ENCODE measurements around the gene SIGLECL1. TPM values are rescaled to one million over a fixed set of nuclear protein-coding genes. Genes with fewer than 3 reads are reported as not detected.

SIGLECL1 gene
- total RNA-seq, 2 experiments from 2014 or later: not detected

- H3K4me3 Mint-ChIP-seq: no peak overlapping the region
- no peak for DNase-seq
- H3K4me1 Mint-ChIP-seq: no peaks in the 10 kb centered on the region
- no peaks in the 10 kb centered on the region for H3K36me3 Mint-ChIP-seq
- H3K27ac Mint-ChIP-seq: no peak overlapping the region
- peaks cover 35% of the 10 kb centered on the region for H3K27me3 Mint-ChIP-seq
- H3K9me3 Mint-ChIP-seq: peaks cover 10% of the 10 kb centered on the region
Measured at GRCh38 chr19:51301266-51301665, 50.4 kb downstream of the SIGLECL1 start.

GRCh38 chr19:51305479-51305878 lies 54.6 kb downstream of the SIGLECL1 start:
- no peaks in the 10 kb centered on the region for H3K4me1 Mint-ChIP-seq
- no peak overlapping the region for H3K4me3 Mint-ChIP-seq
- H3K9me3 Mint-ChIP-seq: peaks cover 26% of the 10 kb centered on the region
- H3K27me3 Mint-ChIP-seq: peaks cover 60% of the 10 kb centered on the region
- H3K36me3 Mint-ChIP-seq: no peaks in the 10 kb centered on the region
- DNase-seq: no peak
- no peak overlapping the region for H3K27ac Mint-ChIP-seq

- no peak within 1 kb of the TSS for H3K27ac Mint-ChIP-seq
- peaks cover 17% of the 10 kb centered on the region for H3K9me3 Mint-ChIP-seq
- no peaks in the 10 kb centered on the region for H3K4me1 Mint-ChIP-seq
- H3K27me3 Mint-ChIP-seq: peaks cover 64% of the 10 kb centered on the region
- DNase-seq: no peak
- H3K36me3 Mint-ChIP-seq: no peaks in the 10 kb centered on the region
- H3K4me3 Mint-ChIP-seq: no peak within 1 kb of the TSS
Measured at GRCh38 chr19:51311351-51312257, 60.7 kb downstream of the SIGLECL1 start, which contains the start of gene IGLON5. Gene IGLON5 (plus strand): TSS chr19:51311644. CDS start chr19:51311848, 204 bp downstream.

GRCh38 chr19:51316688-51317087 lies 65.8 kb downstream of the SIGLECL1 start:
- peaks cover 43% of the 10 kb centered on the region for H3K27me3 Mint-ChIP-seq
- H3K4me3 Mint-ChIP-seq: no peak overlapping the region
- no peak overlapping the region for H3K27ac Mint-ChIP-seq
- H3K4me1 Mint-ChIP-seq: no peaks in the 10 kb centered on the region
- DNase-seq: no peak
- H3K36me3 Mint-ChIP-seq: no peaks in the 10 kb centered on the region
- H3K9me3 Mint-ChIP-seq: peaks cover 2% of the 10 kb centered on the region

- Mint-ChIP-seq H3K27me3 (peaks cover 39% of the 10 kb centered on the region), H3K4me3 (no peak overlapping the region)
Measured at GRCh38 chr19:51317376-51317775, 66.5 kb downstream of the SIGLECL1 start.

GRCh38 chr19:51317968-51318367 lies 67.1 kb downstream of the SIGLECL1 start:
- no peak overlapping the region for H3K27ac Mint-ChIP-seq
- DNase-seq: no peak
- H3K36me3 Mint-ChIP-seq: no peaks in the 10 kb centered on the region
- H3K4me1 Mint-ChIP-seq: no peaks in the 10 kb centered on the region
- peaks cover 2% of the 10 kb centered on the region for H3K9me3 Mint-ChIP-seq
- H3K4me3 Mint-ChIP-seq: no peak overlapping the region
- peaks cover 40% of the 10 kb centered on the region for H3K27me3 Mint-ChIP-seq

More at GRCh38 chr19:51317376-51317775, 66.5 kb downstream of the SIGLECL1 start:
- Mint-ChIP-seq H3K36me3 (no peaks in the 10 kb centered on the region), H3K9me3 (peaks cover 2% of the 10 kb centered on the region), H3K27ac (no peak overlapping the region), H3K4me1 (no peaks in the 10 kb centered on the region)
- DNase-seq: no peak

Other genes with a start within 250 kb of the SIGLECL1 start
- gene KLK8, start 249.5 kb upstream of the SIGLECL1 start, total RNA-seq: not detected
- not detected for gene KLK10, start 231.4 kb upstream of the SIGLECL1 start, total RNA-seq
- not detected for gene KLK11, start 224.5 kb upstream of the SIGLECL1 start, total RNA-seq
- gene KLK12, start 216.1 kb upstream of the SIGLECL1 start, total RNA-seq: not detected
- gene KLK13, start 186.0 kb upstream of the SIGLECL1 start, total RNA-seq: not detected
- gene KLK14, start 168.2 kb upstream of the SIGLECL1 start, total RNA-seq: under 1 TPM; 0.30 to 0.31 TPM
- gene CTU1, start 142.7 kb upstream of the SIGLECL1 start, total RNA-seq: 10 to 100 TPM; 10.9 to 11.4 TPM
- gene SIGLEC9, start 126.2 kb upstream of the SIGLECL1 start, total RNA-seq: 1 to 10 TPM; 1.3 to 1.6 TPM
- gene SIGLEC7, start 108.8 kb upstream of the SIGLECL1 start, total RNA-seq: not detected
- under 1 TPM; 0.24 to 0.62 TPM for gene CD33, start 26.0 kb upstream of the SIGLECL1 start, total RNA-seq
- gene IGLON5, start 60.6 kb downstream of the SIGLECL1 start, total RNA-seq: under 1 TPM; 0.12 to 0.18 TPM
- 1 to 10 TPM; 1.3 to 1.6 TPM for gene VSIG10L, start 91.1 kb downstream of the SIGLECL1 start, total RNA-seq
- 100 to 1,000 TPM; 115 to 130 TPM for gene ETFB, start 115.3 kb downstream of the SIGLECL1 start, total RNA-seq
- gene CLDND2, start 117.9 kb downstream of the SIGLECL1 start, total RNA-seq: 1 to 10 TPM; 2.0 to 3.8 TPM
- gene NKG7, start 121.6 kb downstream of the SIGLECL1 start, total RNA-seq: 10 to 100 TPM; 85.3 to 91.9 TPM
- gene LIM2, start 136.9 kb downstream of the SIGLECL1 start, total RNA-seq: not detected
- under 1 TPM in 1 of 2 experiments, not detected in 1; 0.39 TPM for gene C19orf84, start 139.5 kb downstream of the SIGLECL1 start, total RNA-seq
- not detected for gene SIGLEC10, start 166.6 kb downstream of the SIGLECL1 start, total RNA-seq
- gene SIGLEC8, start 207.4 kb downstream of the SIGLECL1 start, total RNA-seq: not detected
- gene CEACAM18, start 227.5 kb downstream of the SIGLECL1 start, total RNA-seq: not detected